Measurements from ENCODE around the gene TEX264. TPM values are rescaled to one million over a fixed set of nuclear protein-coding genes. Genes with fewer than 3 reads are reported as not detected.

TEX264 gene
- total RNA-seq, 1 experiment from 2014 or later: 11.8 TPM

GRCh38 chr3:51679318-51679717 lies 8.3 kb downstream of the TEX264 start (continued):
- no peak for TF ChIP-seq HMGXB4 (CRISPR knock-in tag; IDR thresholded peaks at IDR 0.05)

GRCh38 chr3:51679777-51680176 lies 8.7 kb downstream of the TEX264 start:
- H3K27me3 Mint-ChIP-seq (ENCODE audit: low read depth): no peaks in the 10 kb centered on the region
- H3K9me3 Mint-ChIP-seq: no peaks in the 10 kb centered on the region
- ChIA-PET CTCF (interaction anchor here (0.7 to 1.5 kb wide), 4 partner anchors 10 to 180 kb away, joined by 3 to 13 read pairs (median 4); partner anchors contain the start of gene DCAF1), POLR2A (no interaction called here)
- no peak for TF ChIP-seq ERG (CRISPR knock-in tag; IDR thresholded peaks at IDR 0.05)
- no peak for TF ChIP-seq ATF1 (CRISPR knock-in tag; IDR thresholded peaks at IDR 0.05)
- no peak for TF ChIP-seq ETV6 (CRISPR knock-in tag; IDR thresholded peaks at IDR 0.05)
- TF ChIP-seq PREB (CRISPR knock-in tag; IDR thresholded peaks at IDR 0.05; ENCODE audit: borderline replicate concordance): no peak
- TF ChIP-seq ZBTB43 (CRISPR knock-in tag; IDR thresholded peaks at IDR 0.05): no peak
- no peak for TF ChIP-seq E2F5 (CRISPR knock-in tag; IDR thresholded peaks at IDR 0.05)
- no peak for TF ChIP-seq TEAD4 (CRISPR knock-in tag; IDR thresholded peaks at IDR 0.05)
- no peak for TF ChIP-seq ZNF396 (CRISPR knock-in tag; IDR thresholded peaks at IDR 0.05; ENCODE audit: borderline replicate concordance)
- no peak for TF ChIP-seq NFATC4 (CRISPR knock-in tag; IDR thresholded peaks at IDR 0.05)
- TF ChIP-seq SMAD4 (CRISPR knock-in tag; IDR thresholded peaks at IDR 0.05): no peak
- TF ChIP-seq TCF7 (CRISPR knock-in tag; IDR thresholded peaks at IDR 0.05; ENCODE audit: low read depth): no peak
- TF ChIP-seq NFYB (CRISPR knock-in tag; conservative IDR thresholded peaks at IDR 0.05; ENCODE audit: low read depth): no peak
- TF ChIP-seq ZMAT4 (CRISPR knock-in tag; IDR thresholded peaks at IDR 0.05): no peak
- no peak for TF ChIP-seq ZNF317 (CRISPR knock-in tag; IDR thresholded peaks at IDR 0.05; ENCODE audit: borderline replicate concordance, low read depth)
- TF ChIP-seq NR3C1 (CRISPR knock-in tag; conservative IDR thresholded peaks at IDR 0.05; ENCODE audit: low read depth): no peak
- peaks cover 13% of the 10 kb centered on the region for H3K4me1 Mint-ChIP-seq
- no peak for DNase-seq (ENCODE audit: low spot score)
- H3K36me3 Mint-ChIP-seq: no peaks in the 10 kb centered on the region
- ATAC-seq: no peak
- H3K4me3 Mint-ChIP-seq: no peak overlapping the region
- no peak overlapping the region for H3K27ac Mint-ChIP-seq

- DNase-seq (ENCODE audit: low spot score): no peak
- Mint-ChIP-seq H3K27ac (no peak overlapping the region), H3K27me3 (ENCODE audit: low read depth) (no peaks in the 10 kb centered on the region), H3K9me3 (no peaks in the 10 kb centered on the region), H3K4me3 (no peak overlapping the region), H3K36me3 (no peaks in the 10 kb centered on the region), H3K4me1 (peaks cover 13% of the 10 kb centered on the region)
- CTCF ChIA-PET: interaction anchor here (1.2 to 2.7 kb wide), 3 partner anchors 11 to 39 kb away, joined by 5 to 42 read pairs (median 13); no protein-coding TSS in a partner anchor
- POLR2A ChIA-PET: interaction anchor here (2.0 to 2.3 kb wide), 2 partner anchors 10 to 181 kb away, joined by 4 to 11 read pairs; partner anchors contain the start of gene DCAF1
- ATAC-seq: no peak
- TF ChIP-seq USF2 (CRISPR knock-in tag; IDR thresholded peaks at IDR 0.05): no peak
- no peak for TF ChIP-seq FOXP4 (CRISPR knock-in tag; IDR thresholded peaks at IDR 0.05)
- TF ChIP-seq SOX15 (CRISPR knock-in tag; IDR thresholded peaks at IDR 0.05): no peak
Observed at GRCh38 chr3:51680196-51680595, 9.1 kb downstream of the TEX264 start.

All from WTC11 (cell line).